ENCODE data around the gene RNF26. TPM values are rescaled to one million over a fixed set of nuclear protein-coding genes. Genes with fewer than 3 reads are reported as not detected.

Gene RNF26
- total and polyA plus RNA-seq, 2 of the 13 experiments (the other 11 are each of a cell fraction or from before 2014, with no cell fraction given): 11.9 to 26.3 TPM

DNA sequence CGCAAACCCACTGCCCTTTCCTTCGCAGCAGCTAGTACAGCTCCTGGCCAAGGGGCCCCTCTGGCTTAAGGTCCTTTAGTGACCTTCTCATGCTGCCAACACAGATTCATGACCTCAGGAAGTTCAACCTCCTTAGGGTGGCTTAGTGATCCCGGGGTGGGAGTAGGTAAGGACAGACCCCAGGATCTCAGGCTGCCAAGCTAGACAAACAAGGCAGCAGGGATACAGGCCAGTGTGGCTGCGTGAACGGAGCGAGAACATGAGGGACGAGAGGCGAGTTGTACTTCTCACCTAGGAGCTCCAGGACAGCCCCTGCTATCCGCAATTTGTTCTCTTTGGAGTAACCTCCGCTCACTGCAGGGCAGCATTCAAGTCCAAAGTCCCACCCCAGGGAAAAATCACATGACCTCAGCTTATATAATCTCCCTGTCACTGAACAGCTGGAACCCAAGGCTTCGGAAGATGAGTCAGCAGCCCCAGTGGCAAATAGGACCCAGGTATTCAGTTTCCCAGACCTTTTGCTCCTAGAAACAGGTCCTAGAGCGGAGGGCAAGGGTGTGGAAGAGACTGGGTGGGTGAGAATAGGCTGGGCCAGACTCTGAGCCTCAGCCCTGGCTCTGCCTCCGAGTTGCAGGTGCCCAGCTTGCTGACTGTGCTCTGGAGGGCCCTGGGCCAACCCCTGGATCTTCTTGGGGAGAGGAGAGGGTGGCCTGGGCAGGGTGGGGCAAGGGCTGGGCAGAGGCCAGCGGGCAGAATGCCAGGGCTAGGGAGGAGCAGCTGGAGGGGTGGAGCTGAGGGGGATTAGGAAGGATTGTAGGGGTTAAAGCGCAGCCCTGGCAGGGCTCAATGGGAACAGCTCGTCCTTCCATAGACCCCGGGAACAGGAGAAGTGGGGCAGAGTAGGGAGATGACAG, 34.1 kb downstream of the RNF26 start (continued):
- TF ChIP-seq KLF6 (CRISPR knock-in tag; IDR thresholded peaks at IDR 0.05) (peak; percentile 76; the same call in 1 of the 2 replicates), ZMYM2 (CRISPR knock-in tag; IDR thresholded peaks at IDR 0.05) (peak; percentile 50; the same call in 1 of the 2 replicates), GPN1 (CRISPR knock-in tag; IDR thresholded peaks at IDR 0.05; ENCODE audit: borderline replicate concordance) (no peak), PHF20 (CRISPR knock-in tag; IDR thresholded peaks at IDR 0.05) (peak; percentile 17; the same call in 1 of the 2 replicates), ZNF496 (CRISPR knock-in tag; IDR thresholded peaks at IDR 0.05; ENCODE audit: insufficient replicate concordance) (no peak), ZNF337 (CRISPR knock-in tag; IDR thresholded peaks at IDR 0.05; ENCODE audit: borderline replicate concordance, low read depth) (no peak), NFE2L1 (CRISPR knock-in tag; IDR thresholded peaks at IDR 0.05; ENCODE audit: borderline replicate concordance) (0 out of 2 replicates have a peak, but pooled peaks have one; percentile 89), JUN (CRISPR knock-in tag; IDR thresholded peaks at IDR 0.05) (0 out of 2 replicates have a peak, but pooled peaks have one; percentile 63), ZMAT3 (CRISPR knock-in tag; conservative IDR thresholded peaks at IDR 0.05) (0 out of 2 replicates have a peak, but pooled peaks have one; percentile 30), HNF4A (CRISPR knock-in tag; IDR thresholded peaks at IDR 0.05) (peak; percentile 96), FLYWCH1 (CRISPR knock-in tag; IDR thresholded peaks at IDR 0.05) (no peak), DR1 (CRISPR knock-in tag; IDR thresholded peaks at IDR 0.05) (0 out of 2 replicates have a peak, but pooled peaks have one; percentile 53), HNRNPUL1 (IDR thresholded peaks at IDR 0.05; ENCODE audit: low read depth, low read length) (no peak), ZNF782 (CRISPR knock-in tag; IDR thresholded peaks at IDR 0.05; ENCODE audit: borderline replicate concordance) (0 out of 2 replicates have a peak, but pooled peaks have one; percentile 72), ZNF256 (CRISPR knock-in tag; conservative IDR thresholded peaks at IDR 0.05) (no peak), RFX3 (CRISPR knock-in tag; IDR thresholded peaks at IDR 0.05) (no peak), REXO4 (CRISPR knock-in tag; IDR thresholded peaks at IDR 0.05; ENCODE audit: borderline replicate concordance) (no peak), IRX3 (CRISPR knock-in tag; IDR thresholded peaks at IDR 0.05; ENCODE audit: borderline replicate concordance, low read depth) (0 out of 2 replicates have a peak, but pooled peaks have one; percentile 25), ZNF781 (CRISPR knock-in tag; IDR thresholded peaks at IDR 0.05; ENCODE audit: borderline replicate concordance, not compliant biosample characterization) (no peak)
- TF ChIP-seq, protein P1, sequence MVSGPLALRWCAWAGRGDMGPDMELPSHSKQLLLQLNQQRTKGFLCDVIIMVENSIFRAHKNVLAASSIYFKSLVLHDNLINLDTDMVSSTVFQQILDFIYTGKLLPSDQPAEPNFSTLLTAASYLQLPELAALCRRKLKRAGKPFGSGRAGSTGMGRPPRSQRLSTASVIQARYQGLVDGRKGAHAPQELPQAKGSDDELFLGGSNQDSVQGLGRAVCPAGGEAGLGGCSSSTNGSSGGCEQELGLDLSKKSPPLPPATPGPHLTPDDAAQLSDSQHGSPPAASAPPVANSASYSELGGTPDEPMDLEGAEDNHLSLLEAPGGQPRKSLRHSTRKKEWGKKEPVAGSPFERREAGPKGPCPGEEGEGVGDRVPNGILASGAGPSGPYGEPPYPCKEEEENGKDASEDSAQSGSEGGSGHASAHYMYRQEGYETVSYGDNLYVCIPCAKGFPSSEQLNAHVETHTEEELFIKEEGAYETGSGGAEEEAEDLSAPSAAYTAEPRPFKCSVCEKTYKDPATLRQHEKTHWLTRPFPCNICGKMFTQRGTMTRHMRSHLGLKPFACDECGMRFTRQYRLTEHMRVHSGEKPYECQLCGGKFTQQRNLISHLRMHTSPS (CRISPR knock-in tag; IDR thresholded peaks at IDR 0.05; ENCODE audit: low read depth): peak; percentile 85
- TF ChIP-seq, protein P2, sequence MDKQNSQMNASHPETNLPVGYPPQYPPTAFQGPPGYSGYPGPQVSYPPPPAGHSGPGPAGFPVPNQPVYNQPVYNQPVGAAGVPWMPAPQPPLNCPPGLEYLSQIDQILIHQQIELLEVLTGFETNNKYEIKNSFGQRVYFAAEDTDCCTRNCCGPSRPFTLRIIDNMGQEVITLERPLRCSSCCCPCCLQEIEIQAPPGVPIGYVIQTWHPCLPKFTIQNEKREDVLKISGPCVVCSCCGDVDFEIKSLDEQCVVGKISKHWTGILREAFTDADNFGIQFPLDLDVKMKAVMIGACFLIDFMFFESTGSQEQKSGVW (CRISPR knock-in tag; IDR thresholded peaks at IDR 0.05; ENCODE audit: borderline replicate concordance): no peak
- TF ChIP-seq, protein P3, sequence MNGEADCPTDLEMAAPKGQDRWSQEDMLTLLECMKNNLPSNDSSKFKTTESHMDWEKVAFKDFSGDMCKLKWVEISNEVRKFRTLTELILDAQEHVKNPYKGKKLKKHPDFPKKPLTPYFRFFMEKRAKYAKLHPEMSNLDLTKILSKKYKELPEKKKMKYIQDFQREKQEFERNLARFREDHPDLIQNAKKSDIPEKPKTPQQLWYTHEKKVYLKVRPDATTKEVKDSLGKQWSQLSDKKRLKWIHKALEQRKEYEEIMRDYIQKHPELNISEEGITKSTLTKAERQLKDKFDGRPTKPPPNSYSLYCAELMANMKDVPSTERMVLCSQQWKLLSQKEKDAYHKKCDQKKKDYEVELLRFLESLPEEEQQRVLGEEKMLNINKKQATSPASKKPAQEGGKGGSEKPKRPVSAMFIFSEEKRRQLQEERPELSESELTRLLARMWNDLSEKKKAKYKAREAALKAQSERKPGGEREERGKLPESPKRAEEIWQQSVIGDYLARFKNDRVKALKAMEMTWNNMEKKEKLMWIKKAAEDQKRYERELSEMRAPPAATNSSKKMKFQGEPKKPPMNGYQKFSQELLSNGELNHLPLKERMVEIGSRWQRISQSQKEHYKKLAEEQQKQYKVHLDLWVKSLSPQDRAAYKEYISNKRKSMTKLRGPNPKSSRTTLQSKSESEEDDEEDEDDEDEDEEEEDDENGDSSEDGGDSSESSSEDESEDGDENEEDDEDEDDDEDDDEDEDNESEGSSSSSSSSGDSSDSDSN (CRISPR knock-in tag; IDR thresholded peaks at IDR 0.05): peak; percentile 28; the same call in 1 of the 2 replicates
- TF ChIP-seq, protein P4, sequence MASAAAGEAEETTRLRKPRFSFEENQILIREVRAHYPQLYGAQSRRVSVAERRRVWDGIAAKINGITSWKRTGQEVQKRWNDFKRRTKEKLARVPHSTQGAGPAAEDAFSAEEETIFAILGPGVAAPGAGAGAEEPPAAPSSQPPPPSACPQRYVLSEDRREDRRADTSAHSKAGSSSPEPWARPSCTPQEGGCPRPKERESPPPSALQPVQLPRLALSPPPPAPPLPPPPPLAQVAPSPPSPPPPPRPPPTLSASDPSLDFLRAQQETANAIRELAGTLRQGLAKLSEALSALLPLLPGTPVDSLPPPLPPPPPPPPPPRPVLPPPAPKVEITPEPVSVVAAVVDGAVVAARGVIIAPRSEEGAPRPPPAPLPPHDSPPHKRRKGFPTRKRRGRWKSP (CRISPR knock-in tag; IDR thresholded peaks at IDR 0.05): no peak
